ENCODE results near the gene MAFB.

GRCh38 chr20:40694246-40694645 is 5.2 kb upstream of the MAFB start:
- TF ChIP-seq, protein P1, sequence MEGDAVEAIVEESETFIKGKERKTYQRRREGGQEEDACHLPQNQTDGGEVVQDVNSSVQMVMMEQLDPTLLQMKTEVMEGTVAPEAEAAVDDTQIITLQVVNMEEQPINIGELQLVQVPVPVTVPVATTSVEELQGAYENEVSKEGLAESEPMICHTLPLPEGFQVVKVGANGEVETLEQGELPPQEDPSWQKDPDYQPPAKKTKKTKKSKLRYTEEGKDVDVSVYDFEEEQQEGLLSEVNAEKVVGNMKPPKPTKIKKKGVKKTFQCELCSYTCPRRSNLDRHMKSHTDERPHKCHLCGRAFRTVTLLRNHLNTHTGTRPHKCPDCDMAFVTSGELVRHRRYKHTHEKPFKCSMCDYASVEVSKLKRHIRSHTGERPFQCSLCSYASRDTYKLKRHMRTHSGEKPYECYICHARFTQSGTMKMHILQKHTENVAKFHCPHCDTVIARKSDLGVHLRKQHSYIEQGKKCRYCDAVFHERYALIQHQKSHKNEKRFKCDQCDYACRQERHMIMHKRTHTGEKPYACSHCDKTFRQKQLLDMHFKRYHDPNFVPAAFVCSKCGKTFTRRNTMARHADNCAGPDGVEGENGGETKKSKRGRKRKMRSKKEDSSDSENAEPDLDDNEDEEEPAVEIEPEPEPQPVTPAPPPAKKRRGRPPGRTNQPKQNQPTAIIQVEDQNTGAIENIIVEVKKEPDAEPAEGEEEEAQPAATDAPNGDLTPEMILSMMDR (optimal IDR thresholded peaks at IDR 0.05 in 1 of 3, IDR thresholded peaks at IDR 0.05 in 1 of 3, conservative IDR thresholded peaks at IDR 0.05 in 1 of 3; ENCODE audit: extremely low read depth in 1 of 3, insufficient read depth in 2 of 3, low read length in 3 of 3), result no peak
- no peak for TF ChIP-seq EZH2 (IDR thresholded peaks at IDR 0.05; ENCODE audit: low read length)
